ENCODE results near the gene FXYD3. TPM values are rescaled to one million over a fixed set of nuclear protein-coding genes. Genes with fewer than 3 reads are reported as not detected.

The FXYD3 gene
- total RNA-seq, 1 donor from 2014 or later, result 0.50 TPM

GRCh38 chr19:35093941-35094647 is 21.5 kb upstream of the FXYD3 start:
- no peak for TF ChIP-seq CTCF (IDR thresholded peaks at IDR 0.05; ENCODE audit: insufficient read depth, low read length, poor library complexity, severe bottlenecking)
- peaks cover 10% of the 10 kb centered on the region for H3K27me3 ChIP-seq (ENCODE audit: control insufficient read depth, insufficient read depth, low read length)
- DNase-seq (ENCODE audit: low read depth), result no peak
- no peak overlapping the region for H3K4me3 ChIP-seq (ENCODE audit: low read depth, low read length)
- H3K36me3 ChIP-seq (ENCODE audit: control insufficient read depth, insufficient read depth, low read length), result no peaks in the 10 kb centered on the region

GRCh38 chr19:35094656-35095055 is 21.0 kb upstream of the FXYD3 start:
- Histone ChIP-seq H3K27me3 (ENCODE audit: control insufficient read depth, insufficient read depth, low read length) (peaks cover 10% of the 10 kb centered on the region), H3K36me3 (ENCODE audit: control insufficient read depth, insufficient read depth, low read length) (no peaks in the 10 kb centered on the region), H3K4me3 (ENCODE audit: low read depth, low read length) (no peak overlapping the region)
- TF ChIP-seq CTCF (IDR thresholded peaks at IDR 0.05; ENCODE audit: insufficient read depth, low read length, poor library complexity, severe bottlenecking), result no peak
- no peak for DNase-seq (ENCODE audit: low read depth)

GRCh38 chr19:35095667-35096368 is 19.8 kb upstream of the FXYD3 start:
- H3K36me3 ChIP-seq (ENCODE audit: control insufficient read depth, insufficient read depth, low read length), result no peaks in the 10 kb centered on the region
- H3K27me3 ChIP-seq (ENCODE audit: control insufficient read depth, insufficient read depth, low read length), result peaks cover 4% of the 10 kb centered on the region
- TF ChIP-seq CTCF (IDR thresholded peaks at IDR 0.05; ENCODE audit: insufficient read depth, low read length, poor library complexity, severe bottlenecking), result no peak
- H3K4me3 ChIP-seq (ENCODE audit: low read depth, low read length), result no peak overlapping the region
- DNase-seq (ENCODE audit: low read depth), result no peak

- no peak for TF ChIP-seq CTCF (IDR thresholded peaks at IDR 0.05; ENCODE audit: insufficient read depth, low read length, poor library complexity, severe bottlenecking)
- H3K27me3 ChIP-seq (ENCODE audit: control insufficient read depth, insufficient read depth, low read length), result no peaks in the 10 kb centered on the region
- DNase-seq (ENCODE audit: low read depth), result no peak
- H3K4me3 ChIP-seq (ENCODE audit: low read depth, low read length), result no peak overlapping the region
- H3K36me3 ChIP-seq (ENCODE audit: control insufficient read depth, insufficient read depth, low read length), result no peaks in the 10 kb centered on the region
Observed at GRCh38 chr19:35098413-35099049, 17.1 kb upstream of the FXYD3 start.

GRCh38 chr19:35099155-35099896 is 16.3 kb upstream of the FXYD3 start:
- H3K4me3 ChIP-seq (ENCODE audit: low read depth, low read length), result no peak overlapping the region
- no peaks in the 10 kb centered on the region for H3K27me3 ChIP-seq (ENCODE audit: control insufficient read depth, insufficient read depth, low read length)
- no peak for DNase-seq (ENCODE audit: low read depth)
- H3K36me3 ChIP-seq (ENCODE audit: control insufficient read depth, insufficient read depth, low read length), result no peaks in the 10 kb centered on the region
- TF ChIP-seq CTCF (IDR thresholded peaks at IDR 0.05; ENCODE audit: insufficient read depth, low read length, poor library complexity, severe bottlenecking), result no peak

Data from kidney epithelial cell (primary cell).